GM18511 (cell line): ENCODE data around the gene RABGGTB.
"Not testable (repeated sequence)": the region's sequence is repeated elsewhere in the genome, so short reads cannot be mapped to it uniquely, and the experiment has no call there.

Source experiments
- ATAC-seq: cut with Tn5 transposase; IDR thresholded peaks from one replicate; pipeline ENCODE4 v1.9.1; 2021; ENCODE audit warnings: mild to moderate bottlenecking, moderate library complexity; ENCODE audit not compliant: unreplicated experiment

The RABGGTB gene

GRCh38 chr1:75785983-75786853, at the start of gene RABGGTB:
RABGGTB (plus strand) TSS chr1:75786256; CDS start chr1:75786272, 16 bp downstream.
- ATAC-seq = peak; percentile 59

- ATAC-seq = no peak
Observed at GRCh38 chr1:75742047-75742625, 43.9 kb upstream of the RABGGTB start.

GRCh38 chr1:75745276-75745675, 40.8 kb upstream of the RABGGTB start:
- peak; percentile 85 for ATAC-seq

- ATAC-seq = not testable (repeated sequence)
Observed at GRCh38 chr1:75757210-75757609, 28.8 kb upstream of the RABGGTB start.

- not testable (repeated sequence) for ATAC-seq
Observed at GRCh38 chr1:75758543-75758942, 27.5 kb upstream of the RABGGTB start.

- ATAC-seq = no peak
Observed at GRCh38 chr1:75764057-75764655, 21.9 kb upstream of the RABGGTB start.

- no peak for ATAC-seq
Observed at GRCh38 chr1:75765697-75766355, 20.2 kb upstream of the RABGGTB start.

GRCh38 chr1:75768016-75768415, 18.0 kb upstream of the RABGGTB start:
- ATAC-seq = no peak

GRCh38 chr1:75770761-75771160, 15.3 kb upstream of the RABGGTB start:
- ATAC-seq = no peak

- ATAC-seq = no peak
Observed at GRCh38 chr1:75771978-75772377, 14.1 kb upstream of the RABGGTB start.

GRCh38 chr1:75777812-75778211, 8.2 kb upstream of the RABGGTB start:
- not testable (repeated sequence) for ATAC-seq

- not testable (repeated sequence) for ATAC-seq
Observed at GRCh38 chr1:75778694-75779093, 7.4 kb upstream of the RABGGTB start.

- ATAC-seq = not testable (repeated sequence)
Observed at GRCh38 chr1:75780183-75780582, 5.9 kb upstream of the RABGGTB start.

GRCh38 chr1:75783920-75784319, 2.1 kb upstream of the RABGGTB start:
- not testable (repeated sequence) for ATAC-seq

- ATAC-seq = peak; percentile 15
Observed at GRCh38 chr1:75785320-75785982, 605 bp upstream of the RABGGTB start.

GRCh38 chr1:75786901-75787493, 941 bp downstream of the RABGGTB start:
- ATAC-seq = no peak

- no peak for ATAC-seq
Observed at GRCh38 chr1:75787524-75787923, 1.5 kb downstream of the RABGGTB start.

- ATAC-seq = no peak
Observed at GRCh38 chr1:75789988-75790387, 3.9 kb downstream of the RABGGTB start.

- ATAC-seq = no peak
Observed at GRCh38 chr1:75791022-75791421, 5.0 kb downstream of the RABGGTB start.

- ATAC-seq = no peak
Observed at GRCh38 chr1:75792091-75792490, 6.0 kb downstream of the RABGGTB start.
